Kidney epithelial cell (primary cell): ENCODE measurements around the gene CSNK2A3. TPM values are rescaled to one million over a fixed set of nuclear protein-coding genes. Genes with fewer than 3 reads are reported as not detected.
"Not testable (repeated sequence)": the region's sequence is repeated elsewhere in the genome, so short reads cannot be mapped to it uniquely, and the experiment has no call there.

Experiments
- DNase-seq: peaks from one replicate; pipeline ENCODE4 v3.0.0-alpha.2; 2010; ENCODE audit warnings: low read depth
- H3K27me3 ChIP-seq: 2 replicates; pipeline ENCODE4 v1.6.0; 2011; ENCODE audit warnings: low read length; ENCODE audit not compliant: control insufficient read depth, insufficient read depth
- H3K36me3 ChIP-seq: 2 replicates; pipeline ENCODE4 v1.5.1; 2011; ENCODE audit warnings: low read length; ENCODE audit not compliant: control insufficient read depth, insufficient read depth
- H3K4me3 ChIP-seq: 2 replicates; pipeline ENCODE4 v1.5.1; 2011; ENCODE audit warnings: low read depth, mild to moderate bottlenecking, control low read depth, low read length
- total RNA-seq: library from RNA; depleted of rRNA; stranded (reverse); fragments of >200 nt; gene quantifications from 2 replicates; pipeline ENCODE4 v1.2.3, GENCODE V29; 2015
- TF ChIP-seq, protein P1 (sequence below): IDR thresholded peaks from 2 replicates; pipeline ENCODE4 v1.5.1; 2011; ENCODE audit warnings: mild to moderate bottlenecking, moderate library complexity, low read length, control low read depth, inconsistent platforms; ENCODE audit not compliant: insufficient read depth, poor library complexity, severe bottlenecking

CSNK2A3 gene
- total RNA-seq = 2.4 and 3.4 TPM in 2 replicates

DNA sequence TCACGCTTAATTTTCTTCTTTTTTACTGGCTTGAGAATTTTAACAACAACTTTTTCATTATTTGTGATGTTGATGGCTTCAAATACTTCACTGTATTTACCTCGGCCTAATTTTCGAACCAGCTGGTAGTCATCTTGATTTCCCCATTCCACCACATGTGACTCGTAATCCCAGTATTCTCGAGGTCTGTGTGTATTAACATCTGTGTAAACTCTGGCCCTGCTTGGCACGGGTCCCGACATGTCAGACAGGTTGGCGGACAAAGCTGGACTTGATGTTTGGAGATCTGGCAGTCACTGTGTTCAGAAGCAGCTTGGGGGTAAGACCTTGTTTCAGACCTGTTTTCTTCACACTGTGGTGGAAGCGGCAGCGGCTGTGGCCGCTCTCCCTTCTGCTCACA lies at the start of gene CSNK2A3:
Gene CSNK2A3 (minus strand): TSS at position 373 of the 400 bp plus-strand sequence. CDS start 131 bp downstream, at position 242.
- H3K4me3 ChIP-seq, DNase-seq, H3K36me3 ChIP-seq, H3K27me3 ChIP-seq: not testable (repeated sequence)

DNA sequence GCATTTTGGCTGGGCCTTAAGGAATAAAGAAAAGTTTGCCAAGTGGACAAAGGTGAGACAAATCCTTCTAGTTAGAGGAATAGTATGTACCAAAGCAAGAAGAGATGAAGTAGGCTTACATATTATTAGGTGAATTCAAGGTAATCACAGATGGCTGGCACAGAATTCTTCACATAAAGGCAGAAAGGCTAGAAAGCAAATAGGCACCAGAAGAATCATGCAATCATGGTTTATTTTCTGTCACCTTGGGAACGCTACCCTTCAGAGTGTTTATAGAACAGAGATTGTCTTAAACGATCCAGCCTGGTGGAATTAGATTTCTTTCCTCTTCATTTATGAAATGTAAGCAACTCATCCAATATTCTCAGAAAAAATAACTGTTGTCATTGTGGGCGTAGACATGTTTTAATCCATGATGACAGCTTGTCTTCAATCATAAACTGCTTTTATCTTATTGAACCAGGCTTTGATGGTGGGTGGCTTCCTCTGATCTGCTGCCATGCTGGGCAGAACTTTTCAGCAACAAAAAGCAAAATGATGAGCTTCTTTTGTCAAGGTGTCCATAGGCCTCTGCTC lies 49.0 kb upstream of the CSNK2A3 start:
- TF ChIP-seq, protein P1, sequence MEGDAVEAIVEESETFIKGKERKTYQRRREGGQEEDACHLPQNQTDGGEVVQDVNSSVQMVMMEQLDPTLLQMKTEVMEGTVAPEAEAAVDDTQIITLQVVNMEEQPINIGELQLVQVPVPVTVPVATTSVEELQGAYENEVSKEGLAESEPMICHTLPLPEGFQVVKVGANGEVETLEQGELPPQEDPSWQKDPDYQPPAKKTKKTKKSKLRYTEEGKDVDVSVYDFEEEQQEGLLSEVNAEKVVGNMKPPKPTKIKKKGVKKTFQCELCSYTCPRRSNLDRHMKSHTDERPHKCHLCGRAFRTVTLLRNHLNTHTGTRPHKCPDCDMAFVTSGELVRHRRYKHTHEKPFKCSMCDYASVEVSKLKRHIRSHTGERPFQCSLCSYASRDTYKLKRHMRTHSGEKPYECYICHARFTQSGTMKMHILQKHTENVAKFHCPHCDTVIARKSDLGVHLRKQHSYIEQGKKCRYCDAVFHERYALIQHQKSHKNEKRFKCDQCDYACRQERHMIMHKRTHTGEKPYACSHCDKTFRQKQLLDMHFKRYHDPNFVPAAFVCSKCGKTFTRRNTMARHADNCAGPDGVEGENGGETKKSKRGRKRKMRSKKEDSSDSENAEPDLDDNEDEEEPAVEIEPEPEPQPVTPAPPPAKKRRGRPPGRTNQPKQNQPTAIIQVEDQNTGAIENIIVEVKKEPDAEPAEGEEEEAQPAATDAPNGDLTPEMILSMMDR = no peak
- Histone ChIP-seq H3K27me3 (peaks cover 8% of the 10 kb centered on the region), H3K4me3 (no peak overlapping the region), H3K36me3 (no peaks in the 10 kb centered on the region)
- DNase-seq = no peak

DNA sequence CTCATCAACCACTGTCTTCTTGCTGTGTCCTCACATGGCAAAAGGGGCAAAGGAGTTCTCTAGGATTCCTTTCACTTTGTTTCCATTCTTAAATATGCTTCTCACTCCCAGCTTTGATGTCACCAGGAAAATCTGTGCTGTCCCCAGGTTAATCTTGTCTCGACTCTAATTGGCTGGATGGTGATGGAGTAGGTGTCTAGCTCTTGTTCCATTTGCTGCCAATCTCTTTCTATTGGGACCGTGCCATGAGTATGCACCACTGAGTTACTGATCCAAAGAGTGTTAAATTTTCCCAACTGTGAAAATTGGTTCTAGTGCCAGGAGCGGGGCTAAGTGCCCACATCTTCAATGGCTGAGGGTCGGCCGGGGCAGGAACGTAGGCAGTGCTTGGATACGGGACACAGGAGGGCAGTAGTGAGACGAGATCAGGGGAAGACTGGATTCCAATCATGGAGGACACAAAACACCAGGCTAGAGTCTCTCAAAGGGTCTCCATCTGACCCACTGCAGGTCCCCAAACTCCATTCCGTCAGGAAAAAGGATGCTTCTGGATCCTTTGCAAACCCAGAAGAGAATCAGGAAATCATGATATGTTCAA lies 47.7 kb upstream of the CSNK2A3 start:
- no peak for DNase-seq
- TF ChIP-seq, protein P1 = peak; percentile 24
- Histone ChIP-seq H3K36me3 (no peaks in the 10 kb centered on the region), H3K27me3 (peaks cover 8% of the 10 kb centered on the region), H3K4me3 (no peak overlapping the region)

DNA sequence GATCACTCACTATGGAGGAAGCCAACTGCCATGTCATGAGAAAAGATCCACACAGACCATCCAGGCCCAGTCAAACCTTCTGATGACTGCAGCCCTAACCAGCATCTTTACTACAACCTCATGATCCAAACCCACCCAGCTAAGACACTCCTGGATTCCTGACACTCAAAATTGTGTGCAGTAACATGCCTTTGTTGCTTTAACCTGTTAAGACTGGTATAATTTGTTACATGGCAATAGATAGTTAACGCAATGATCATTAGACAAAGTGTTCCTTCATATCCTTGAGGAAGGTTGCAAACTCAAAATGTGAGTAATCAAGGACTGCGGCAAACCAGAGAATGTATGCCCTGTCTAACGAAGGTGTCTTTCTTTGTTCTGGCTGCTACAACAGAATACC lies 47.1 kb upstream of the CSNK2A3 start:
- DNase-seq = no peak
- TF ChIP-seq, protein P1 = no peak
- Histone ChIP-seq H3K27me3 (peaks cover 8% of the 10 kb centered on the region), H3K4me3 (no peak overlapping the region), H3K36me3 (no peaks in the 10 kb centered on the region)

DNA sequence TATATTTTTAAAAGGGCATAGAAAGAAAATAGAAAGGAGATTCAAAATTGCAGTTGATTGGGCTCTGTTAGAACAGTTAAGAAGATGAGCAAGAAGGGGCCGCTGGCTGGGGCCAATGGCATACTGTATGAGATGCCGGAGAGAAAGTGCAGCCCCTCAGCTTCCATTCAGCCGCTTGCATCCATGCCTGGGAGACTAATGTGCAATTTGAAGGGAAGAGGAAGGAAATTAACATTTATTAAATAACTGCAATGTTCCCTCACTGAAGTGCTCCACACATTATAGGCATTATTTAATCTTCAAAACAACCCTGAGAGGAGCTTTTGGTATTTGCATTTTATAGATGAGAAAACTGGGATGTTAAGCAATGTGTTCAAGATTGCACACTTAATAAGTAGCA lies 44.7 kb upstream of the CSNK2A3 start:
- DNase-seq = no peak
- Histone ChIP-seq H3K36me3 (no peaks in the 10 kb centered on the region), H3K27me3 (no peaks in the 10 kb centered on the region), H3K4me3 (no peak overlapping the region)
- TF ChIP-seq, protein P1 = no peak

DNA sequence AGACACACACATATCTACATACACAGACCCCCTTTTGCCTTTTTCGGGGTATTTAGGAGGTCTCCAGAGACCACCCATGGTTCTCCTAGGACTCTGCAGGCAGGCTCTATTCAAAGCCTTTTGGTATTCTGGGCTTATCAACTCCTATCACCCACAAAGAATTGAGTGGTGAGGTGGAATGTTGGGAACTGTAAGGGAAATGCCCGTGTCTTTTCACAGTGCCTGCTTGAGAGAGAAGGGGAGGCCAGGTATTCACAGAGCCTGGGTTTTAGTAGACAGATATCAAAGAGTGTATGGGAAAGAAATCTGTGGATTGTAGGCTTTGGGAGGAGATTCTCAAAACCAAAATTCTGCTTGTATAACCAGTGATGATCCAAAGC lies 44.0 kb upstream of the CSNK2A3 start:
- TF ChIP-seq, protein P1 = no peak
- no peak for DNase-seq
- no peaks in the 10 kb centered on the region for H3K36me3 ChIP-seq
- H3K27me3 ChIP-seq = no peaks in the 10 kb centered on the region
- no peak overlapping the region for H3K4me3 ChIP-seq
